Stimulated activated CD8-positive, alpha-beta memory T cell treated with anti-CD3 and anti-CD28 coated beads, Interleukin-12 subunit alpha, Interleukin-12 subunit beta, amount 100 ng/mL, for 24 hours (primary cell): ENCODE results near the gene SLC35F1.

Experiments
- DNase-seq: peaks from one replicate; pipeline ENCODE4 v3.0.0-alpha.2; 2020; ENCODE audit errors: extremely low read depth

SLC35F1 gene

DNA sequence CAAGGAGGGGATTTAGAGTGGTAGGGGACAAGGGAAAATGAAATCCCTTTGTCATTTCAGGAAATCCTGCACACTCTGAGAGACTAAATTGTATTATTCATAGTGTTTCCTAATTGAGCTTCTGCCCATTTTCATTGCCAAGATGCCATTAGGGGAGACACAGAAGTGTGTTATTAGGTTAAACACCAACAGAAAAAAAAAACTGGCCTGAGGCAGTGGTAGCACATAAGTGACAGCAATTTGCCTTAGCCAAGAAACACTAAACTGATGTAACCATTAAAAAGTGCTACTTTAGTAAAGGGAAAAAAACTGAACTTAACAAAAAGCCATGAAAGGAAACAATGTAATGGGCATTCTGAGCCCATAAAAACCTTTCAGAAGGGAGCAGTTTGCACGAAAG, 370.6 kb downstream of the SLC35F1 start:
- no peak for DNase-seq

GRCh38 chr6:118280210-118280609, 373.1 kb downstream of the SLC35F1 start:
- no peak for DNase-seq

DNA sequence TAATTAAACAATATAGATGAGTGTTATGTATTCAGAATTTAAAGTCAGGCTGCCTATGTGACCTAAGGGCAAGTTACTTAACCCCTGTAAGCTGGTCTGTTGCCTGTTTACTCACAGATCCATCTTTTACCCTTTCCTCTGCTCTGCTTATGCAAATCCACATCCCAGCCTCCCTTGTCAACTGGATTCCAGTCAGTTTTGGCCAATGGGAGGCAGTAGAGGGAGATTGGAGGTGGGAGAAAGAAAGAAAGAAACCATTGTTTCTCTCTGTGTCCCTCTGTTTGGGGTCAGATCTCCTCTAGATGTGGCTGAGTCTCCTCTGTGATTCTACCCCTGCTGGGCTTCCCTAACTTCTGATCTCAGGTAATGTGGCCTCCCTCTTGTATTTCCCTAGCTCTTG, 374.2 kb downstream of the SLC35F1 start:
- no peak for DNase-seq

DNA sequence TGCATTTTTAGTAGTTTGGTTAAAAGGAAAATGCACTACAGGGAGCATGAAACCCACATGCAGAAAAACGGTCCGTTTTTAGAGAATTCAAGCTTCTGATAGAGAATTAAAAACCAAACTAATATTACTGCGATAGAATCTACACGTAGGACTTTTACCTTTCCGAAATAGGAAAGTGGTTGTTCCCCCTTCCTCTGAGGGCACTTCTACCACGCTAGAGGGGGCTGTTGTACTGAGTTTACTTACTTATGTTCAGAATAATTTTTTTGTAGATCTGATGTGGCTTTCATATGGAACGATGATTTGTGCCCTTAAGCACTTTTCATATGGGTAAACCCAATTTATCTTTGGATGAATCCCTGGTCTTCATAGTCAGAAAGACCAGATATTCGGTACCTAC, 376.7 kb downstream of the SLC35F1 start:
- no peak for DNase-seq

DNA sequence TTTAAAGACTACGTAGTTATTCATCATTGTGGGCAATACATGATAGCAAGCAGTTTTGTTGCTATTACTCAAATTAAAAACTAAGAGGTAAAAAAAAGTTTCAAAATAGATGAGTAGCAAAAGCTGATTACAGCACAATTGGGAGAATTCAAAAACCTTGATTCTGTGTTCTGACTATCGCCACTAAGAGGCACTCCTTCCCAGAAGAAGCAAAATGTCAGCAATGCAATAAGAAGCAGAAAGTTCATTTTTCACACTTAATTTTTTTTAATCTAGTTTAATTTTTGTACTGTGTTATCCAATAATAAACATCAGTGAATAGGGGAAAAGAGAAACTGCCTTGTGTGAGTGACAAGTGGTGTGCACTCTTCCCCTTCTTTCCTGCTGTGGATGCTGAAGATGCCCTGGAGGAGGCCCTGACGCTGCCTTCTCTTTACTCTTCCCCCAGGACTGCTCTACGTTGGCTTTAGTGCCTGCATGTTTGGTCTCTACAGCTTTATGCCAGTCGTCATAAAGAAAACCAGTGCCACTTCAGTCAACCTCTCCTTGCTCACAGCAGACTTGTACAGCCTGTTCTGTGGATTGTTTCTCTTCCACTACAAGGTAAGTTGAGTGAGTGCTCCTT, 377.8 kb downstream of the SLC35F1 start:
- no peak for DNase-seq

GRCh38 chr6:118285791-118286190, 378.7 kb downstream of the SLC35F1 start:
- DNase-seq, result no peak

- no peak for DNase-seq
These were observed 381.5 kb downstream of the SLC35F1 start for GRCh38 chr6:118288355-118289124.

GRCh38 chr6:118292558-118292957, 385.5 kb downstream of the SLC35F1 start:
- no peak for DNase-seq

- no peak for DNase-seq
These were observed 387.8 kb downstream of the SLC35F1 start for GRCh38 chr6:118294906-118295305.

DNA sequence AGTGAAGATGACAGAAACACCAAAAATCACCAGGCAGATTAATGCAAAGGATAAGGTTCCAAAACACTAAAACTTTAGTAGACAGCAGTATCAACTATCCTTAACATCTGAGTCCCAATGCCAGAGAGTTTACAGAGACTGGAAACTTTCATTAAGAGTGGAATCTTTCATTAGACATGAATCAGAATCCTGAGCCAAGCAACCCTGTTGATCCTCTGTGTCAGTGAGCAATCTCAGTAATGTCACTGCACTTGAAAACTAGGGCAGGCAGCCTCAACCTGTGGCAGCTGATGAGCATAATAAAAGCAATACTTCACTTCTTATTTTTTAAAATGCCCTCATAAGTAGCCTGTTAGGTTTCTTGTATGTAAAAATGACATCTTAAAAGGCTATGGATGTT, 388.3 kb downstream of the SLC35F1 start:
- no peak for DNase-seq

- DNase-seq, result no peak
These were observed 389.3 kb downstream of the SLC35F1 start for GRCh38 chr6:118296129-118296901.

DNA sequence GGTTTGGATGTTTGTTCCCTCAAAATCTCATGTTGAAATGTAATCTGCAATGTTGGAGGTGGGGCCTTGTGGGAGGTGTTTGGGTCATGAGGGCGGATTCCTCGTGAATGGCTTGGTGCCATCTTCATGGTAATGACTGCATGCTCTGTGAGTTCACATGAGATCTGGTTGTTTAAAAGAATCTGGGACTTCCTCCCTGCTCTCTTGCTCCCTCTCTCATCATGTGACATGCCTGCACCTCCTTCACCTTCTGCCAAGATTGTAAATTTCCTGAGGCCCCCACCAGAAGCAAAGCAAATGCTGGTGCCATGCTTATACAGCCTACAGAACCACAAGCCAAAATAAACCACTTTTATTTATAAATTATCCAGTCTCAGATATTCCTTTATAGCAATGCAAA, 390.8 kb downstream of the SLC35F1 start:
- DNase-seq, result no peak

GRCh38 chr6:118298476-118299427, 391.7 kb downstream of the SLC35F1 start:
- DNase-seq, result no peak

- no peak for DNase-seq
These were observed 392.4 kb downstream of the SLC35F1 start for GRCh38 chr6:118299457-118299856.

DNA sequence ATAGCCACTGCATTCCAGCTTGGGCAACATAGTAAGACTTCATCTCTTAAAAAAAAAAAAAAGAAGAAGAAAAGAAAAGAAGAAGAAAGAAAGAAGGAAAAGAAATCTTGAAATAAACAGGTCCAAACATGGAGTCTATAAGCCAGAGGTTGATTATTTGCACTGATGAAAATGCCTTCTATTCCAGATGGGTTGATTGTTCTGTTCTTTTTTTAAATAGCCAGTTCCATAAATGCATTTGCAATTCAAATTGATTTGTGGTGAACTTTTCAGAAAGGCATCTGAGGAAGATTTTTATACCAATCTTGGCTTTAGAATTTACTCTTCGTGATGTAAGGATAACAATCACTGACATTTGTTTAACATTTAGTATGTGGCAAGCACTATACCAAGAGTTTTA, 397.3 kb downstream of the SLC35F1 start:
- no peak for DNase-seq

- no peak for DNase-seq
These were observed 398.0 kb downstream of the SLC35F1 start for GRCh38 chr6:118305081-118305480.

DNA sequence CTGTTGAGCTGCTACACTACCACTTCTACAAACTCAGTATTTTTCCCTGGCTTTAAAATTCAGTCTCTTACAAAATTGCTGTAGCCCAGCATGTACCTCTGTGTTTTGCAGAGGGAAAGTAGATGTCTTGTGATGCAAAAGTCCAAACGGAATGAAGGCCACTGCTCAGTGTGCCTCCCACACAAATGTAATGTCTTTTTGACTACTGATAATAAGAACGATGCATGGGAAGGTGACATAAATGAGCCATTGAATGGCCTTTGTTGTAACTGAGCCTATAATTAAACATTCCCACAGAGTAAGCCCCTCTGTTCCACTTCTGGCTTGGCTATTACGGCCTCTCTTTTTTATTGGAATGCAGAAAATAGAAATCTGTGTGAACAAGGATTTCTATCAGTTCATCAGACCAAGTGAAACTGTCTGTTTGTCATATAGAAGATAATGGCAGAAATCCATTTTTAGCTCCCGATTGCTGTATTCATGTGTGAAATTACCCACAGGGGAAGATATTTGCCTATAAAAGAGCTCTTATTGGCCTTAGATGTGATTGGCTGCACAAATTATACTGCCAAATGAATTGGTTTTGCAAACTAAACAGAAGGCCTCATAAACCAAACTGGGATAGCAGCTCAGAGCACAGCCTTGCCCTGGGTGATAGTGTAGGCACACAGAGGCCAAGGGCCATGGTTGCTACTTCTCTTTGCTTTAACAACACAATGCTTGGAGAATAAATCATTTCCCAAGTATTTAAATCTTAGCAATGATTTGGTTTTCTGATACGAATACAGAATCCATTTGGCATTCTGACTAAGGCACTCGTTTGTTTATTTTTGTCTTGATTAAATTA, 399.6 kb downstream of the SLC35F1 start:
- no peak for DNase-seq

DNA sequence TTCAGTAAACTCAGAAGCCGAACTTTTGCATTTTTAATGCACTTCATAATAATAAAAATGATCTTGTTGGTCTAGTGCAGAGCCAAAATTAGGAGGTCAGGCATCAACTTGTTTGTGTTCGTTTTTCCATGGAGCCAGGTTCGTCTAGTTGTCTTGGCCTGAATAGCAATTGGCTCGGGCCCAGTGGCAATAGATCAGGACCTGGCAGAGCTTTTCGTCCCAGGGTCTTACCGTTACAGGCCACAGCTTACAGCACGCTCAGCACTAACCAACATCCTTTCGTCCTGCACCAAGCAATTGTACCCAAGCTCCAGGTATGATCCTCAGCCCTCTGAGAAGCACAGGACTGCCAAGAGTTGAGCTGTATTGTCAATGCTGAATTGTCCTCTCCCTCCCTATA, 400.5 kb downstream of the SLC35F1 start:
- no peak for DNase-seq

- DNase-seq, result no peak
These were observed 402.5 kb downstream of the SLC35F1 start for GRCh38 chr6:118309337-118310093.

GRCh38 chr6:118313208-118313607, 406.1 kb downstream of the SLC35F1 start:
- DNase-seq, result no peak
